ENCODE measurements around the gene KCNIP2. TPM values are rescaled to one million over a fixed set of nuclear protein-coding genes. Genes with fewer than 3 reads are reported as not detected.

KCNIP2 gene
- total RNA-seq, 2 donors from 2014 or later: 335 to 369 TPM

- no peak for DNase-seq
- no peak for ATAC-seq
- intact Hi-C loops (cut with DNase I): loop anchor here (5.0 to 10.0 kb wide), 3 partner anchors 175 to 565 kb away; no protein-coding TSS in a partner anchor
These were observed 65.9 kb downstream of the KCNIP2 start for GRCh38 chr10:101777619-101778145.

- ATAC-seq (no peak), DNase-seq (no peak)
- intact Hi-C loops (cut with DNase I): loop anchor here (5.0 to 10.0 kb wide), 3 partner anchors 174 to 564 kb away; no protein-coding TSS in a partner anchor
These were observed 67.3 kb downstream of the KCNIP2 start for GRCh38 chr10:101776161-101776817.

Other genes starting within 250 kb of the KCNIP2 start
- gene FBXW4, start 148.6 kb downstream of the KCNIP2 start, total RNA-seq: 10 to 100 TPM; 92.0 to 99.0 TPM
- not detected for gene FGF8, start 67.7 kb downstream of the KCNIP2 start, total RNA-seq
- gene NPM3, start 60.4 kb downstream of the KCNIP2 start, total RNA-seq: 10 to 100 TPM; 15.2 to 18.8 TPM
- gene OGA, start 25.4 kb downstream of the KCNIP2 start, total RNA-seq: 10 to 100 TPM; 70.4 to 71.4 TPM
- gene ARMH3, start 212.4 kb upstream of the KCNIP2 start, total RNA-seq: 10 to 100 TPM; 28.8 to 33.7 TPM
- gene HPS6, start 221.5 kb upstream of the KCNIP2 start, total RNA-seq: 10 to 100 TPM; 10.1 to 12.1 TPM